OCI-LY7 (cell line): ENCODE data around the gene TRIM61. TPM values are rescaled to one million over a fixed set of nuclear protein-coding genes. Genes with fewer than 3 reads are reported as not detected.
"Not testable (repeated sequence)": the region's sequence is repeated elsewhere in the genome, so short reads cannot be mapped to it uniquely, and the experiment has no call there.

Experiments
- BruUV-seq: library from RNA; stranded (reverse); fragments of 400-500 nt; replicated peaks from 2 replicates; lab custom pipeline; 2021; lab: Mats Ljungman, UMichigan
- CTCF ChIA-PET: fragments of 300-600 bp; sonication (Branson Sonifier 250); formaldehyde crosslinking; loops from one replicate; lab custom pipeline; 2022; ENCODE audit warnings: antibody characterized with exemption; ENCODE audit not compliant: unreplicated experiment; lab: Charles Lee
- POLR2A ChIA-PET: fragments of 300-600 bp; sonication (Branson Sonifier 250); formaldehyde crosslinking; loops from one replicate; lab custom pipeline; 2022; ENCODE audit warnings: antibody characterized with exemption; lab: Charles Lee
- DNase-seq: peaks from one replicate; pipeline ENCODE4 v3.0.0-alpha.2; 2015; ENCODE audit warnings: low spot score
- H2AFZ ChIP-seq: fragments of 200-600 bp; sonication (generic), shearing (Covaris generic); 2 replicates; pipeline ENCODE4 v1.6.1; 2014; ENCODE audit warnings: mild to moderate bottlenecking, antibody characterized with exemption, low read length, moderate library complexity
- H3K27ac ChIP-seq: fragments of 200-600 bp; sonication (generic); 2 replicates; pipeline ENCODE4 v1.5.1; 2014; ENCODE audit warnings: mixed run types, low read depth, mild to moderate bottlenecking, moderate library complexity, low read length, inconsistent platforms; ENCODE audit not compliant: poor library complexity, severe bottlenecking
- H3K36me3 ChIP-seq: fragments of 200-600 bp; sonication (generic); 2 replicates; pipeline ENCODE4 v1.6.1; 2014; ENCODE audit warnings: mild to moderate bottlenecking, antibody characterized with exemption, low read length, moderate library complexity, mixed read lengths; ENCODE audit not compliant: insufficient read depth
- H3K4me1 ChIP-seq: fragments of 200-600 bp; sonication (generic); 2 replicates; pipeline ENCODE4 v1.5.1; 2014; ENCODE audit warnings: mild to moderate bottlenecking, low read length; ENCODE audit not compliant: insufficient read depth, poor library complexity, severe bottlenecking
- H3K4me2 ChIP-seq: fragments of 200-600 bp; sonication (generic); 2 replicates; pipeline ENCODE4 v1.6.1; 2014; ENCODE audit warnings: mild to moderate bottlenecking, low read length
- H3K4me3 ChIP-seq: fragments of 200-600 bp; sonication (generic); 2 replicates; pipeline ENCODE4 v1.5.1; 2014; ENCODE audit warnings: mild to moderate bottlenecking, low read depth, low read length; ENCODE audit not compliant: poor library complexity, severe bottlenecking
- H3K79me2 ChIP-seq: fragments of 200-600 bp; sonication (generic); 2 replicates; pipeline ENCODE4 v1.6.1; 2016; ENCODE audit warnings: low read depth, mild to moderate bottlenecking, low read length, moderate library complexity, mixed read lengths; ENCODE audit not compliant: insufficient read depth
- H3K9me2 ChIP-seq: fragments of 200-600 bp; sonication (generic); 2 replicates; pipeline ENCODE4 v1.6.1; 2016; ENCODE audit warnings: mild to moderate bottlenecking, low read length, mixed read lengths; ENCODE audit not compliant: insufficient read depth
- H3K9me3 ChIP-seq: fragments of 200-600 bp; sonication (generic); 2 replicates; pipeline ENCODE4 v1.6.1; 2014; ENCODE audit warnings: mild to moderate bottlenecking, mixed run types, low read length, mixed read lengths
- H4K20me1 ChIP-seq: fragments of 200-600 bp; sonication (generic); 2 replicates; pipeline ENCODE4 v1.6.1; 2014; ENCODE audit warnings: mild to moderate bottlenecking, antibody characterized with exemption, low read length, moderate library complexity, mixed read lengths; ENCODE audit not compliant: insufficient read depth
- CTCF ChIP-seq: fragments of 200-600 bp; sonication (generic); conservative IDR thresholded peaks from 2 replicates; pipeline ENCODE4 v1.5.1; 2014; ENCODE audit warnings: mild to moderate bottlenecking, antibody characterized with exemption, low read length, moderate library complexity, mixed read lengths
- EZH2phosphoT487 ChIP-seq: fragments of 200-600 bp; sonication (generic); IDR thresholded peaks from 2 replicates; pipeline ENCODE4 v1.6.1; 2018; ENCODE audit warnings: low read depth, borderline replicate concordance, mild to moderate bottlenecking, mixed run types, antibody characterized with exemption, low read length, moderate library complexity, mixed read lengths
- intact Hi-C: fragments of 100-400 bp; cut with micrococcal nuclease; formaldehyde crosslinking; loops from one replicate; pipeline ENCODE4 v1.10.0; 2022; ENCODE audit not compliant: unreplicated experiment
- total RNA-seq, 2 experiments: library from RNA; depleted of rRNA in 1 of 2; stranded (reverse); fragments of >200 nt in 1 of 2; shearing (Covaris generic) in 1 of 2; gene quantifications; 2 replicates each; pipeline ENCODE4 v1.2.3, GENCODE V29; 2014 to 2022

TRIM61 gene
- total RNA-seq, 2 experiments from 2014 or later: 3.1 to 5.2 TPM

GRCh38 chr4:164948975-164949374 lies 28.5 kb downstream of the TRIM61 start:
- peaks cover 36% of the 10 kb centered on the region for H3K4me1 ChIP-seq
- intact Hi-C loops: loop anchor here (2.0 to 10.0 kb wide), 2 partner anchors 28 to 376 kb away; partner anchors contain the start of genes MSMO1 and TRIM61
- no peaks in the 10 kb centered on the region for H3K79me2 ChIP-seq
- no peaks in the 10 kb centered on the region for H4K20me1 ChIP-seq
- H3K4me2 ChIP-seq: peak overlapping the region; percentile 46
- H3K9me2 ChIP-seq: no peaks in the 10 kb centered on the region; the same call in 1 of the 2 replicates
- peak overlapping the region; percentile 57; the same call in 1 of the 2 replicates for H2AFZ ChIP-seq
- H3K36me3 ChIP-seq: no peaks in the 10 kb centered on the region
- H3K4me3 ChIP-seq: peak overlapping the region; percentile 12
- BruUV-seq: no TSS peak
- ChIA-PET POLR2A (interaction anchor here (0.7 to 4.6 kb wide), 8 partner anchors 8 to 341 kb away, joined by 3 to 38 read pairs (median 4); partner anchors contain the start of gene TRIM61), CTCF (interaction anchor here (0.7 to 2.3 kb wide), 3 partner anchors 12 to 24 kb away, joined by 3 to 7 read pairs (median 3); no protein-coding TSS in a partner anchor)
- TF ChIP-seq EZH2phosphoT487: no peak
- no peak for TF ChIP-seq CTCF
- DNase-seq: peak; percentile 50
- H3K9me3 ChIP-seq: no peaks in the 10 kb centered on the region
- peak overlapping the region; percentile 41 for H3K27ac ChIP-seq

- CTCF ChIA-PET: interaction anchor here (0.8 to 1.3 kb wide), 3 partner anchors 8 to 12 kb away, joined by 3 read pairs; no protein-coding TSS in a partner anchor
- Histone ChIP-seq H3K4me1 (peaks cover 29% of the 10 kb centered on the region), H3K4me2 (peak overlapping the region; percentile 46; the same call in 1 of the 2 replicates), H2AFZ (peak overlapping the region; percentile 57; the same call in 1 of the 2 replicates)
- intact Hi-C loops: loop anchor here (2.0 to 10.0 kb wide), 2 partner anchors 29 to 377 kb away; partner anchors contain the start of genes MSMO1 and TRIM61
- H3K4me3 ChIP-seq, H3K9me3 ChIP-seq, H3K27ac ChIP-seq, H4K20me1 ChIP-seq, BruUV-seq, H3K36me3 ChIP-seq, DNase-seq, H3K9me2 ChIP-seq, H3K79me2 ChIP-seq: not testable (repeated sequence)
- POLR2A ChIA-PET: interaction anchor here (1.2 to 4.6 kb wide), 5 partner anchors 9 to 29 kb away, joined by 3 to 38 read pairs (median 12); partner anchors contain the start of gene TRIM61
Measured at GRCh38 chr4:164948006-164948405, 29.5 kb downstream of the TRIM61 start.

- BruUV-seq: no TSS peak
- Histone ChIP-seq H3K79me2 (no peaks in the 10 kb centered on the region), H3K9me3 (no peaks in the 10 kb centered on the region), H3K36me3 (no peaks in the 10 kb centered on the region), H3K4me1 (peaks cover 24% of the 10 kb centered on the region), H3K27ac (no peak overlapping the region), H2AFZ (no peak overlapping the region), H3K9me2 (no peaks in the 10 kb centered on the region; the same call in 1 of the 2 replicates), H4K20me1 (no peaks in the 10 kb centered on the region), H3K4me3 (no peak overlapping the region), H3K4me2 (no peak overlapping the region)
- TF ChIP-seq EZH2phosphoT487: no peak
- no peak for TF ChIP-seq CTCF
- POLR2A ChIA-PET: interaction anchor here (1.3 to 4.6 kb wide), 4 partner anchors 9 to 30 kb away, joined by 6 to 38 read pairs (median 16); partner anchors contain the start of gene TRIM61
- intact Hi-C loops: loop anchor here (10.0 kb wide), 1 partner anchor 378 kb away; the partner anchor contains the start of gene MSMO1
- DNase-seq: no peak
- CTCF ChIA-PET: interaction anchor here (1.0 to 1.2 kb wide), 2 partner anchors 9 to 10 kb away, joined by 3 read pairs; no protein-coding TSS in a partner anchor
Measured at GRCh38 chr4:164946810-164947209, 30.6 kb downstream of the TRIM61 start.
